ENCODE measurements around the gene RAD51C.
"Not testable (repeated sequence)": the region's sequence is repeated elsewhere in the genome, so short reads cannot be mapped to it uniquely, and the experiment has no call there.

RAD51C gene

DNA sequence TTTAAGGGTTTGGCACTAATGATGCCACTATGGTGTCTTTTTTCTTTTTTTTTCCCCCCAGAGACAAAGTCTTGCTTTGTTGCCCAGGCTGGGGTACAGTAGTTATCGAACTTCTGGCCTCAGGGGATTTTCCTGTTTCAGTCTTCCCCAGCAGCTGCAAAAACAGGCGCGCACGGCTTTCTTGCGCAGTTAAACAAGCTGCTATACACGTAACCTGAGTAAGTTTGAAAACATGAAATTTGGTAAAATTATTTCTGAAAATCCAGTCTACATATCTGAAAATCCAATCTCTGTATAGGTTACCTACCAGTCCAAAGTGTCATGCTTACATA, 12.4 kb upstream of the RAD51C start:
- in situ Hi-C loops (cut with HindIII; ENCODE audit: low sequenced_read_pairs): no loop called here

DNA sequence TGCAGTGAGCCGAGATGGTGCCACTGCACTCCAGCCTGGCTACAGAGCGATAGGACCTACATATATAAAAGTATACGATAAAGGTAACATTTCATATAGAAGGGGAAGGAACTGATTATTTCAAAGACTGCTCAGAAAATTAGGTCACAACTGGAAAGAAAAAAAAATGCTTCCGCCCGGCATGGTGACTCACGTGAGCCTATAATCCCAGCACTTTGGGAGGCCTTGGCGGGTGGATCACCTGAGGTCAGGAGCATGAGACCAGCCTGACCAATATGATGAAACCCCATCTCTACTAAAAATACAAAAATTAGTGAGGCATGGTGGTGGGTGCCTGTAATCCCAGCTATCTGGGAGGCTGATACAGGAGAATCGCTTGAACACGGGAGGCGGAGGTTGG, 8.4 kb upstream of the RAD51C start:
- in situ Hi-C loops (cut with HindIII; ENCODE audit: low sequenced_read_pairs): no loop called here

DNA sequence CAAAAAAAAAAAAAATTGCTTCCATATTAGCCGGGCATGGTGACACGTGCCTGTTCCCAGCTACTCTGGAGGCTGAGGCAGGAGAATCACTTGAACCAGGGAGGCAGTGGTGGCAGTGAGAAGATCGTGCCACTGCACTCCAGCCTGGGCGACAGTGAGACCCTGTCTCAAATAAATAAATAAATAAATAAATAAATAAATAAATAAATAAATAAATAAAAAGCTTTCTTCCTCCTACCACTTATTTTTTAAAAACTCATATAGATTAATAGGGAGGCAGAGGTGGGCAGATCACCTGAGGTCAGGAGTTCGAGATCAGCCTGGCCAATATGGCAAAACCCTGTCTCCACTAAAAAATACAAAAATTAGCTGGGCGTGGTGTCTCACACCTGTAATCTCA, 7.9 kb upstream of the RAD51C start:
- in situ Hi-C loops (cut with HindIII; ENCODE audit: low sequenced_read_pairs): not testable (repeated sequence)

DNA sequence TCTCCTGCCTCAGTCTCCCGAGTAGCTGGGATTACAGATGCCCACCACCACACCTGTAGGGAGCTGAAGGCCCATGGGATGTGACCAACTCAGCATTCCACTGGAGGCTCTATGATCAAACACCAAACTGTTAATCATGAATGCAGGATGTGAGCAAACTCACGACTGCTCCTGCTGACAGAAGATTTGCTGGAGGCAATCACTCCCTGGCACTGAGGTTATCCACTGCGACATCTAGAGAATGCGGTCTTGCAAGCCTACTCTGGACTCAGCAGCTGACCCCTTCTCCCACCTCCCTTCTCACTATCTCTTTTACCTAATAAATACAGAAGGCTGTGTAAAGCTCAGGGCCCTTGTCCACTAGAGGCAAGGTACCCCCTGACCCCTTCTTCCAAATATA, 5.4 kb upstream of the RAD51C start:
- in situ Hi-C loops (cut with HindIII; ENCODE audit: low sequenced_read_pairs): loop anchor here (5.0 kb wide), 1 partner anchor 60 kb away; no protein-coding TSS in a partner anchor

DNA sequence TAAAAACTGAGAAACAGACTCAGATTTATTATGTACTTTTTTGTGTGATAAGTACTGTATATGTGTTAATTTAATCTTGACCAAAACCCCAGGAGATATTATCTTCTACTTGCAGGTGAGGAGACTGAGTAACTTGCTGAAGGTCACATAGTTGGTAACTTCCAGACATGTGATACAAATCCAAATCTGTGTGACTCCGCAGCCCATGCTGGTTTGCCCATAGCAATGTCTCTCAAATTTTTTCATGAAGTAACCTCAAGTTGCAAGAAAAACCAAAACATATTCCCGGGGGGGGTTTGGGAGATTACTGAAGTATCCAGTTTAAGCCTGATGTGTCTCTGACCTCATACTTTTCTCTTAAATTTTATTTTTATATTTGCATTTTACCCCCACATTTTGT, 3.9 kb upstream of the RAD51C start:
- in situ Hi-C loops (cut with HindIII; ENCODE audit: low sequenced_read_pairs): loop anchor here (5.0 kb wide), 1 partner anchor 61 kb away; no protein-coding TSS in a partner anchor

DNA sequence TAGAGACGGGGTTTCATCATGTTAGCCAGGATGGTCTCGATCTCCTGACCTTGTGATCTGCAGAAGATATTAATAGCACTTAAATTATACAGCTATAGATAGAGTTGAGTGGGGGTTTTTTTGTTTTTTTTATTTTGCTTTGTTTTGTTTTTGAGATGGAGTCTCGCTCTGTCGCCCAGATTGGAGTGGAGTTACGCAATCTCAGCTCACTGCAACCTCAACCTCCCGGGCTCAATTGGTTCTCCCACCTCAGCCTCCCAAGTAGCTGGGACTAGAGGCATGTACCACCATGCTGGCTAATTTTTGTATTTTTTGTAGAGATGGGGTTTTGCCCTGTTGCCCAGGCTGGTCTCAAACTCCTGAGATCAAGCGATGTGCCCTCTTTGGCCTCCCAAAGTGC, 2.4 kb upstream of the RAD51C start:
- in situ Hi-C loops (cut with HindIII; ENCODE audit: low sequenced_read_pairs): not testable (repeated sequence)

DNA sequence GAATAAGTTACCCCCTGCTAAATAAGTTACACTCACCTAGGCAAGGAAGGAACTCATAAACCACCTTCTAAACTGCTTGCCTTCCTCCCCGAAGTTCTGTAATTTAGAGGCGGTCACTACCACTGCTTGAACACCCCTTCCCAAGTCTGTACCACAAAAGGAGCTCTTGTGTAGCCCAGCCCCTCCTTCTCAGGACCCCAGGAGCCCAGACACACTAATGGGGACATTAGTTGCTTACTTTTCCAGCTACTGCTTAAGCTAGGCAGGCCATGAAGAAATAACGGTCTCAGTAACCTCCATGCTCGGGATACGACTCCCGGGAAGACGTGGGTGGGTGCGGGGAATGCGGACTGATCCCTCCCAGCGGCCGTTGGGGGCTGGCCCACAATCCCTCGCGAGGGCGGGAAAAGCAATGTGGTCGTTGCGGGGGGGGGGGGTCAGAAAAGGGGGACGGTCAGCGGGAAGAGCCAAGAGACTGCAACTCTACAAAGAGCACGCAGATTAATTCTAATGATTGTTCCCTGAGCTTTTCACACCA, 632 bp upstream of the RAD51C start, which contains the start of gene TEX14:
Gene TEX14 (minus strand): TSS at position 345 of the 538 bp plus-strand sequence. CDS start 40,044 bp downstream, outside the sequence.
- in situ Hi-C loops (cut with HindIII; ENCODE audit: low sequenced_read_pairs): no loop called here

DNA sequence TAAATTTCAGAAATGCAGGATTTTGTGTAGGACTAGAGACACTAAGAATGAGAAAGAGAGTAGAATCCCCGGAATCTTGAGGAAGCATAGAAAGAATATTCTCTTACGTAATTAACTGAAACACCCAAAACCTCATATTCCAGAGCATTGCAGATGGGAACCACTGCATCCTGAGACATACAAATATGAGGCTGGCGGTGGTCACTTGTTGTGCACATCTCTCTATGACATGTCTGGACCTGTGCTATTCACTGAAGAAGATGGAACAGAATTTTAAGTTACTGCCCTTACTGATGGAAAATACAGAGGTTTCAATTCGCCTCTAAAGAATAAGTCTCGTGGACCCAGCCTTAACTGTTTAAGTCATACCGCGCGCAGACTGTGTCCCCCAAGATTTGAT, 806 bp downstream of the RAD51C start:
- in situ Hi-C loops (cut with HindIII; ENCODE audit: low sequenced_read_pairs): no loop called here

DNA sequence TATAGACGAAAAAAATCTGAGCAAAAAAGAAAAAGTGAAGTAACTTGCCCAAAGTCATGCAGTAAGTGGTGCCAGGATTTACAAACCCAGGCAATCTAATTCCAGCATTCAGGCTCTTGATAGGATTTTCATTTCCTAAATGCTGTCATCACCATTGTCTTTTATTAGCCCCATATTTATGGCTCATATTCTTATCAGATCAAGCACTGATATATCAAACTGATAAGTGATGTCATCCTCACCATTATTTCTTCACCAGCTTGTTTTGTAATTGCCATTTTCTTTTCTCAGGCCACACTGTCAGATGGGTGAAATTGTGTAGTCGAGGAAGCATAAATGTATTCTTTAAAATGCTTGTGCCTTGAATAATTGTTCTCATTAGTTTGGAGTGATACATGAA, 1.3 kb downstream of the RAD51C start:
- in situ Hi-C loops (cut with HindIII; ENCODE audit: low sequenced_read_pairs): no loop called here

DNA sequence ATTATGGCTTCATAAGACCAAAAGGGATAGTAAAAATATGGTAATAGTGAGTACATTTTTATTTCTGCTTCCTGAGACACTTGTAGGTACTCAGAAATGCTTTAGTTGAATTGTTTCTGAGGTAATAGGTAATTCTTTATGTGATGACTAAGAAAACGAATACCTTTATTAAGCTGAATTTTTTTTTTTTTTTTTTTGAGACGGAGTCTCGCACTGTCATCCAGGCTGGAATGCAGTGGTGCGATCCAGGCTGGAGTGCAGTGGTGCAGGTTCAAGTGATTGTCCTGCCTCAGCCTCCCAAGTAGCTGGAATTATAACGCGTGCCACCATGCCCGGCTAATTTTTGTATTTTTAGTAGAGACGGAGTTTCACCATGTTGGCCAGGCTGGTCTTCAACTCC, 1.9 kb downstream of the RAD51C start:
- in situ Hi-C loops (cut with HindIII; ENCODE audit: low sequenced_read_pairs): no loop called here

DNA sequence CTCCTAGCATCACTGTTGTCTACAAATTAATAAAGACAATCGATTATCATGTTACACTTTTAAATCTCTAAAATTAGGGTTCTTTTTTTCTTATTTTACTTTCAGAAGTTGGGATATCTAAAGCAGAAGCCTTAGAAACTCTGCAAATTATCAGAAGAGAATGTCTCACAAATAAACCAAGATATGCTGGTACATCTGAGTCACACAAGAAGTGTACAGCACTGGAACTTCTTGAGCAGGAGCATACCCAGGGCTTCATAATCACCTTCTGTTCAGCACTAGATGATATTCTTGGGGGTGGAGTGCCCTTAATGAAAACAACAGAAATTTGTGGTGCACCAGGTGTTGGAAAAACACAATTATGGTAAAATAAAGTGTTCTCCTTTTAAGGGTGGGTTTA, 2.4 kb downstream of the RAD51C start:
- in situ Hi-C loops (cut with HindIII; ENCODE audit: low sequenced_read_pairs): no loop called here

DNA sequence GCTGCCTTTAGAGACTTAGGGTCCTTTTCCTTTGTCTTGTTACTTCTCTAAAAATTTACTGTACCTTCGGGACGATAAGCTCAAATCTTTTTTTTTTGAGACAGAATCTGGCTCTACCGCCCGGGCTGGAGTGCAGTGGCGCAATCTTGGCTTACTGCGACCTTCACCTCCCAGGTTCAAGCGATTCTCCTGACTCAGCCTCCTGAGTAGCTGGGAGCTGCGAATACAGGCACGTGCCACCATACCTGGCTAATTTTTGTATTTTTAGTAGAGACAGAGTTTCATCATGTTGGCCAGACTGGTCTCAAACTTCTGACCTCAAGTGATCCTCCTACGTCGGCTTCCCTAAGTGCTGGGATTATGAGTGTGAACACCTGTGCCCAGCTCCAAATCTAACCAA, 7.4 kb downstream of the RAD51C start:
- in situ Hi-C loops (cut with HindIII; ENCODE audit: low sequenced_read_pairs): no loop called here

DNA sequence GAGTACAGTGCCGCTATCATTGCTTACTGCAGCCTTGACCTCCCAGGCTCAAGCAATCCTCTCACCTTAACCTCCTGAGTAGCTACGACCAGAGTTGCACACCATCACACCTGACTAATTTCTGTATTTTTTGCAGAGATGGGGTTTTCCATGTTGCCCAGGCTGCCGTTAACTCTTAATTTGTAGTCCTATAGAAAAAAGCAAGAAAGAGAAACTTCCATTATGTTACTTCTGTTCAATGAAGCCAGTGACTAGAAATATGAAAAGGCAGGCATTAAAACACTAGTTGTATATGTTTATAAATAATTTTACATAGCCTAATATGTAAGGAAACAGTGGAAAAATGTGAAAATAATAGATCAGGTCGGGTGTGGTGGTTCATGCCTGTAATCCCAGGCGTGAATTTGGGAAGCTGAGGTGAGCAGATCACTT, 9.7 kb downstream of the RAD51C start:
- in situ Hi-C loops (cut with HindIII; ENCODE audit: low sequenced_read_pairs): no loop called here

DNA sequence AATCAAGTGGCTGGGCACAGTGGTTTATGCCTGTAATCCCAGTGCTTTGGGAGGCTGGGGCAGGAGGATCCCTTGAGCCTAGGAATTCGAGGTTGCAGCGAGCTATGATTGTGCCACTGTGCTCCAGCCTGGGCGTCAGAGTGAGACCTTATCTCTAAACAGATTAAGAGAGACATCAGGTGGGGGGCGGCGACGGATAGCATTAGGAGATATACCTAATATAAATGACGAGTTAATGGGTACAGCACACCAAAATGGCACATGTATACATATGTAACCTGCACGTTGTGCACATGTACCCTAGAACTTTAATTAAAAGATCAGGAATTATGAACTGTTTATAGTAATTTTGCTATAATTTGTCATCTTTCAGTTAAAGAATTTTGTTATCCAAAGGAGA, 10.3 kb downstream of the RAD51C start:
- in situ Hi-C loops (cut with HindIII; ENCODE audit: low sequenced_read_pairs): no loop called here

DNA sequence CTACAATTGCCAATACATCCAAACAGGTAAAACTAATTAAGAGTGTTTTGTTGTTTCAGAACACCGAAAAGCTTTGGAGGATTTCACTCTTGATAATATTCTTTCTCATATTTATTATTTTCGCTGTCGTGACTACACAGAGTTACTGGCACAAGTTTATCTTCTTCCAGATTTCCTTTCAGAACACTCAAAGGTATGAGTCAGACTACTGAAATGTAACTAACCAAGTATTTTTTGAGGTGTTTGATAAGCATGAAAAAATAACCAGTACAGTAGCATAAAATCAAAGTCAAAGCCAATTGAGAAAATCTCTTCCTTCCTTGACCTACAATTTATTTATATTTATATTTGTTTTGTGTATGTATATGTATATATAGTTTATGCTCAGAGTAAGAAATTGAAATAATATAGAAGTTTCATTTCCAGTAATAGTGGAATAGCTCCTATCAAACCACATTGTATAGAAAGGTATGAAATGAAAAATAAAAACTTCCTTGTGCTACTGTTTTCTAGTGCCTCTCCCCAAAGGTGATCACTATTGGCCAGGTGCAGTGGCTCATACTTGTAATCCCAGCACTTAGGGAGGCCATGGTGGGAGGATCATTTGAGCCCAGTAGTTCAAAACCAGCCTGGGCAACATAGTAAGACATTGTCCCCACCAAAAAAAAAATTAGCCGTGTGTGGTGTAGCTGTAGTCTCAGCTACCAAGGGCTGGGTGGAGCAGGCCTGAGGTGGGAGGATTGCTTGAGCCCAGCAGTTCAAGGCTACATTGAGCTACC, 10.9 kb downstream of the RAD51C start:
- in situ Hi-C loops (cut with HindIII; ENCODE audit: low sequenced_read_pairs): no loop called here

DNA sequence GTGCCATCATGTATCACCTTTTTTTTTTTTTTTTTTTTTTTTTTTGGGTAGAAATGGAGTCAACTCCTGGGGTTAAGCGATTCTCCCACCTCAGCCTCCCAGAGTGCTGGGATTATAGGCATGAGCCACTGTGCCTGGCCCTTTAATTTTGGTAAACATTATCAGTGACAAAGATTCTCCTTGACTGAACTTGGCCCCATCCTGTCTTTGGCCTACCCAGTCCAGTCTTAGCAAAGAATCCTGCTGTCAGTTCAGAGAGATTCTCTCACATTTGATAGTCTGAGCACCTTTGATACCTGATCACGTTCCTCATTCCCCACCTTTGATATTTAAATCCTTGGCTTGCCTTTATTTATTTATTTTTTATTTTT, 11.5 kb downstream of the RAD51C start:
- in situ Hi-C loops (cut with HindIII; ENCODE audit: low sequenced_read_pairs): no loop called here

DNA sequence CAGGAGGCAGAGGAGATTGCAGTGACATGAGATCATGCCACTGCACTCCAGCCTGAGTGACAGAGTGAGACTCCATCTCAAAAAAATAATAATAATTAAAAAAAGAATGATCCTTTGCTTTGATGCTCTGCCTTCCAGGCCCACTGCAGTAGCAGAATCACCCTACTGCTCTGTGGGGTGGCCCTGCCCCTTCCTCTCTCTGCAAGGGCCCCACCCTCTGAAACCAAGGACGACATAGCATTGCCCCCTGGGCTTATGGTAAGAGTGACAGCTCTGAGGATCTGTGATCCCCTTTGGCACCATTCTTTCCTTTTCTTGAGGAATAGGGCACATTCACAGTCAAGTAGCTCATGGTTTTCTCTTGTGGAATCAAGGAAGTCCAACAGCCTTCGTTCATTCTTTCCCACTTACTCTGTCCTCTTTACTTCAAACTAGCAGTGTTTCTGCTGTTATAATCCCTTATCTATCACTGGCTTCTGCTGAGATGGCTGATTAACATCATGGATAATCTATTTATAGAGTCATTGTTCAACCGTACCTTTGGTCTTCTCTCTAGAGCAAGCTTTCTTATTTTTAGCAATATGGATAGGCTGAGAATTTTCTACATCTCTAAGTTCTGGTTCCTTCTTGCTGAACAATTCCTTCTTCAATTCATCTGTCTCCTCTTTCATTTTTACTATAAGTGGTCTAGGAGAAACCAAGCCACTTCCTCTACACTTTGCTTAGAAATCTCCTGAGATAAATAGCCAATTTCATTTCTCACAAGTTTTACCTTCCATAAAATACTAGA, 14.1 kb downstream of the RAD51C start:
- in situ Hi-C loops (cut with HindIII; ENCODE audit: low sequenced_read_pairs): no loop called here

DNA sequence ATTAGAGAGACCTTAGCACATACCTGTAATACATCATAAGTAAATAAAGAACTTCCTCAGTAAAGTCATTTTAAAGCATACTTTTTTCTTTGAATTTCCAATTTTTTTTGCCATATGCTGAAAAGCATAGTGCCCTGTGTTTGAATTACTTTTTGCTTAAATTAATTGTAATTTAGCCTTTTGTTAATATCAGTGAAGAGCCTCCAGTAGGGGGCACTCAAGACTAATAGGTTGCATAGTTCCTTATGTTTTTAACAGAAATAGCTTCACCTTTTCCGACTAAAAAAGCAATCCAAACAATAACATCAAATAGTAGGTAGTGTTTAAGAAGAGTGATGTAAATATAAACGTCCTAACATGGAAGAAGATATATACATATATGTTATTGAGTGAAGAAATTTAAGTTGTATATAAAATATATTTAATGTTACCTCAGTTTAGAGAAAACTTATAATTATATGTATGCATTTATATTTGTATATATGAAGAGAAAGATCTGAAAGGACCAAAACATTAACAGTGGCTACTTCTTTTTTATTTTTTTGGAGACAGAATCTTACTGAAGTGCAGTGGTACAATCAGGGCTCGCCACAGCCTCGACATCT, 18.6 kb downstream of the RAD51C start:
- in situ Hi-C loops (cut with HindIII; ENCODE audit: low sequenced_read_pairs): no loop called here

DNA sequence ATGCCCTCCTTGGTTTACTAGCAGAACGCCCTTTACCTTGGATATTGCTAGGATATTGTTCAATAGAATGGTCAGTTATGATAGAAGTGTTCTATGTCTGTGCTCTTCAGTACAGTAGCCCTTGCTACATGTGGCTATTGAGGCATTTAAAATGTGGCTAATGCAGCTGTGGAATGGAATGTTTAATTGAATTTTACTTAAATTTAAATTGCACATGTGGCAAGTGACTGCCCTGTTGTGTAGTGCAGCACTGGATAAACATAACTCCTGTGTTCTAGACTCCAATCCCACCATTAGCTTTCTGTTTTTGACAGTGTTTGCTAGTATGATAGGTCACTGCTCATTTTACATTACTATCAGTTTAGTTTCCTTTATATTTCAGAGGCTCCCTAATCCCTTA, 29.9 kb downstream of the RAD51C start:
- in situ Hi-C loops (cut with HindIII; ENCODE audit: low sequenced_read_pairs): no loop called here

DNA sequence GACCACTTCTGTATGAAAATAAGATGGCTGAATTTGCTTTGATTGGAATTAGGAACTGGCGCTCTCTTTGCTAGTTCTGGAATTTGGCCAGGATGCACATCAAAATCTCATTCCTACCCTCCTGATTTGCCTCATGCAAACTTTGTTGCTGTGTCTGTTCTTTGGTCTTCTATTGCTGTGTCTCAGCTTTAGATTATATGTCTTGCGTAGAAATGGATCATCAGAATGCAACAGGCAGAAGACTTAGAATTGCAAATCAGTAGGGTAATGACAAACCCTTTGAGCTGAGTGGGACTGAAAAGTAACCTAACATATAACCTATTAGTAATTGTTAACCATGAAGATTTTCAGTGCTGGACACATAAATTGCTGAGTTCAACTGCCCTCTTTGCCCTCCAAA, 30.3 kb downstream of the RAD51C start:
- in situ Hi-C loops (cut with HindIII; ENCODE audit: low sequenced_read_pairs): no loop called here

DNA sequence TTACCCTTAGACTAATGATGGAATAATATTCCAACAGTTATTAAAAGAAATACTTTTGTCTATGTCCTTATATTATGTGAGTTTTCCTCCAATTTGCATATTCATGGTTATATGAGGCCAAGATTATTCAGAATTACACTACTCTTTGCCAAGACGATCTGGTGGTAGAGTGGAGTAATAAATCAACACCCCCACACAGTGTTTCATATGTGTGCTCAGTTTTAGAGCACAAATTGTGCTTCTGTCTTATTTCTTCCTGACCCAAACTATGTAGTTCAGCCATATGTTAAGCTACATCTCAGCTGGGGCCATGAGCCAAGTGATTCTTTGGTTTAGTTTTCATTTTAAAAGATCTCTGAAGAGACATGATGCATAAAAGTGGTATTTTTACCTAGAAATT, 36.4 kb downstream of the RAD51C start:
- in situ Hi-C loops (cut with HindIII; ENCODE audit: low sequenced_read_pairs): no loop called here

DNA sequence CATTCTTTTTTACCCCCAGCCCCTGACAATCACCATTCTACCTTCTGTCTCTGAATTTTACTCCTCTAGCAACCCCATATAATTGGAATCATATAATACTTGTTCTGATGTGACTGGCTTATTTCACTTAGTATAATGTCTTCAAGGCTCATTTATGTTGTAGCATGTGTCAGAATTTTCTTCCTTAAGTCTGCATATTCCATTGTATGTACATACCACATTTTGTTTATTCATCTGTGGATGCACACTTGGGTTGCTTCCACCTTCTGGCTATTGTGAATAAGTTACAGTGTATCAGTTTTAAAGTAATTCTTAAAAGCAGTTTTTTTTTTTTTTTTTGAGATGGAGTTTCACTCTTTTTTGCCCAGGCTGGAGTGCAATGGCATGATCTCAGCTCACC, 38.5 kb downstream of the RAD51C start:
- in situ Hi-C loops (cut with HindIII; ENCODE audit: low sequenced_read_pairs): no loop called here
